GM12891 (cell line): ENCODE results near the gene APBA3.
A peak's percentile ranks its signal among the peaks of the same experiment; 100 is the strongest.

ENCODE experiments used
- DNase-seq: peaks from one replicate; pipeline ENCODE4 v3.0.0; 2011; ENCODE audit warnings: low spot score; ENCODE audit not compliant: insufficient read length
- FAIRE-seq: peaks from 2 replicates; lab custom pipeline; 2011; peaks lifted over from hg19 to GRCh38; lab: Jason Lieb, UNC
- PAX5 ChIP-seq: IDR thresholded peaks from 2 replicates; pipeline ENCODE4 v1.6.1; 2011; ENCODE audit warnings: low read length, moderate library complexity, mild to moderate bottlenecking; ENCODE audit not compliant: insufficient read depth, severe bottlenecking
- POLR2A ChIP-seq: IDR thresholded peaks from 2 replicates; pipeline ENCODE4 v1.6.1; 2011; ENCODE audit warnings: low read depth, low read length, control low read depth
- POLR2AphosphoS5 ChIP-seq: IDR thresholded peaks from 2 replicates; pipeline ENCODE4 v1.6.1; 2011; ENCODE audit warnings: low read depth, low read length, control low read depth
- POU2F2 ChIP-seq: IDR thresholded peaks from 2 replicates; pipeline ENCODE4 v1.6.1; 2011; ENCODE audit warnings: low read depth, mild to moderate bottlenecking, control low read depth, low read length, moderate library complexity
- SPI1 ChIP-seq: IDR thresholded peaks from 2 replicates; pipeline ENCODE4 v1.6.1; 2011; ENCODE audit warnings: low read depth, low read length, control low read depth
- TAF1 ChIP-seq: IDR thresholded peaks from 2 replicates; pipeline ENCODE4 v1.6.1; 2011; ENCODE audit warnings: low read depth, low read length, control low read depth

Gene APBA3

GRCh38 chr19:3751236-3751635 lies 10.3 kb downstream of the APBA3 start:
- no peak for DNase-seq
- FAIRE-seq, result no peak
- TF ChIP-seq SPI1 (no peak), POU2F2 (no peak), POLR2AphosphoS5 (no peak), PAX5 (no peak)

DNA sequence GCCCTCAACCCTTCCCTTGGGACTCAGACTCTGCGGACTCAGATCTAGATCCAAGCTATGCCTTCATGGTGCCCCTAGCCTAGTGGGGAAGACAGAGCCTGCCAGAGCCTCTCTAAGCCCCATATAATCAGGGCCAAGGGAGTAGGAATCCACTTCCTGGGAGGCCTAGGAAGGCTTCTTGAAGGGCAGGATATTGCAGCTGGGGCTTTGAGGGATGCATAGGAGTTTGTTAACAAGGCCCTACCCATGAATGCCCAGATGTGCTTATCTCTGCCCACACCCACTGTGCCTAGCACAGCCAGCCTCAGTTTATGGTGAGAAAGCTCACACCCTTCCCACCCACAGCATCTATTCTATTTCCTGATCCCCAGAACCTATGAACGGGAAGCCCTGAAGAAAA lies 11.3 kb downstream of the APBA3 start:
- DNase-seq (no peak), FAIRE-seq (no peak)
- TF ChIP-seq POLR2AphosphoS5 (no peak), SPI1 (no peak), POU2F2 (no peak), TAF1 (no peak), PAX5 (no peak), POLR2A (no peak)

DNA sequence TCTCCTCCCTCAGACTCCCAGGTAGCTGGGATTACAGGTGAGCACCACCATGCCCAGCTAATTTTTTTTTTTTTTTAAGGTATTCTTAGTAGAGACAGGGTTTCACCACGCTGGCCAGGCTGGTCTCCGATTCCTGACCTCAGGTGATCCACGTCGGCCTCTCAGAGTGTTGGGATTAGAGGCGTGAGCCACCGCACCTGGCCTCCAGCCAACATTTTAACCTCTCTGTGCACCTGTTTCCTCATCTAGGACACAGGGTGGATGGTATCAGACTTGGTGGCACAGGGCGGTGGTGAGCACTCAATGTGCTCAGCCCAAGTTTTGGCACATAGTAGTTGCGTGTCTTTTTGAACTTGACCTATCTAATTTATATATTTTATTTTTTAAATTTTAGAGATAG lies 12.5 kb downstream of the APBA3 start:
- no peak for FAIRE-seq
- DNase-seq, result no peak
- TF ChIP-seq SPI1, result no peak
- no peak for TF ChIP-seq TAF1
- no peak for TF ChIP-seq POLR2A
- TF ChIP-seq POLR2AphosphoS5, result no peak
- TF ChIP-seq POU2F2, result no peak
- TF ChIP-seq PAX5, result no peak

- TF ChIP-seq SPI1, result no peak
- TF ChIP-seq POLR2AphosphoS5, result no peak
- no peak for DNase-seq
- FAIRE-seq, result no peak
These were observed 15.0 kb downstream of the APBA3 start for GRCh38 chr19:3746371-3747056.

DNA sequence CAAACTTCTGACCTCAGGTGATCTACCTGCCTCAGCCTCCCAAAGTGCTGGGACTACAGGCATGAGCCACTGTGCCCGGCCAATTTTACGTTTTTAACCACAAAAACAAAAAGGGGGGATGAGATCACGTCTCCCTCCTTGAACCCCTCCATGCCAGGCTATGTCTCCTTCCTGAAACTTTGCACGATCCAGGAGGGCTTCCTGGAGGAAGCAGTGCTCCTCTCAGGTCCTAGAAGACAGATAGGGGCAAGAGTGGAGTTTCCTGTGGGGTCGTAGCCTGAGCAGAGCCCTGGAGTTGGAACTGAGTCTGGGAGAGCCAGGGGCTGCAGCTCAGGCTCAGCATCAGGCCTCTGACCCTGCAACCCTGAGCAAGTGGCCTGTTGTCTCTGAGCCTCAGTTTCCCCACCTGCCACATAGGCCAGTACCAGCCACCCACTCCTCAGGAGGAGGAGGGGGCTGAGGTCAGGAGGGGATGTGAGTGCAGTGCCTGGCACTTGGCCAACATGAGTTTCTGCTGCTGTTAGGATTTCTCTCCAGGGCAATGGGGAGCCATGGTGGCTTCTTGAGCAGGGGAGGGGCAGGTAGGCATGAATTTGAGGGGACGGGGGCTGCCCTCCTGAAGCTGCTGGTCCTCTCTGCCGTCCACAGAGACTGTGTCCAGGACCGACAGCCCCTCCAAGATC lies 16.0 kb downstream of the APBA3 start:
- no peak for DNase-seq
- FAIRE-seq, result no peak
- TF ChIP-seq TAF1, result no peak
- no peak for TF ChIP-seq PAX5
- TF ChIP-seq POU2F2, result no peak
- TF ChIP-seq SPI1, result no peak
- no peak for TF ChIP-seq POLR2A
- TF ChIP-seq POLR2AphosphoS5, result no peak

DNA sequence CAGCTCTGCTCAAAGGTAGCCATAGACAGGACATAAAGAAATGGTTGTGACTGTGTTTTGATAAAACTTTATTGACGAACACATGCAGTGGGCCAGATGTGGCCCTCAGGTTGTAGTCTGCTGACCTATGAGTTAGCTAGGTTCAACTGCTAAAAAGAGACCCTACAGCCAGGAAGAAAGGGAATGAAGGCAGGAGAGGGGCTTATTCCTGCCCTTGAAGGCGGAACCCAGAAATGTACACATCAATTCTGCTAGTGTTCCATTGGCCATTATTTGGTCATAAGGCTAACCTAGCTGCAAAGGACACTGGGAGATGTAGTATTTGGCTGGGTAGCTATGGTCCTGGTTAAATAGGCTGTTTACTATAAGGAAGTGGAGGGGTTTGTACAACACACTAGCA lies 18.0 kb downstream of the APBA3 start:
- TF ChIP-seq POLR2A (no peak), PAX5 (no peak)
- FAIRE-seq (peak; percentile 64), DNase-seq (no peak)

- FAIRE-seq, result no peak
- DNase-seq, result no peak
- TF ChIP-seq POU2F2 (no peak), POLR2AphosphoS5 (no peak), TAF1 (no peak), PAX5 (no peak), POLR2A (no peak), SPI1 (no peak)
These were observed 21.1 kb downstream of the APBA3 start for GRCh38 chr19:3740431-3740830.

GRCh38 chr19:3738477-3739220 lies 22.8 kb downstream of the APBA3 start:
- TF ChIP-seq TAF1, result no peak
- no peak for TF ChIP-seq PAX5
- no peak for TF ChIP-seq POLR2AphosphoS5
- TF ChIP-seq POU2F2, result no peak
- no peak for TF ChIP-seq POLR2A
- no peak for TF ChIP-seq SPI1
- DNase-seq (no peak), FAIRE-seq (no peak)

DNA sequence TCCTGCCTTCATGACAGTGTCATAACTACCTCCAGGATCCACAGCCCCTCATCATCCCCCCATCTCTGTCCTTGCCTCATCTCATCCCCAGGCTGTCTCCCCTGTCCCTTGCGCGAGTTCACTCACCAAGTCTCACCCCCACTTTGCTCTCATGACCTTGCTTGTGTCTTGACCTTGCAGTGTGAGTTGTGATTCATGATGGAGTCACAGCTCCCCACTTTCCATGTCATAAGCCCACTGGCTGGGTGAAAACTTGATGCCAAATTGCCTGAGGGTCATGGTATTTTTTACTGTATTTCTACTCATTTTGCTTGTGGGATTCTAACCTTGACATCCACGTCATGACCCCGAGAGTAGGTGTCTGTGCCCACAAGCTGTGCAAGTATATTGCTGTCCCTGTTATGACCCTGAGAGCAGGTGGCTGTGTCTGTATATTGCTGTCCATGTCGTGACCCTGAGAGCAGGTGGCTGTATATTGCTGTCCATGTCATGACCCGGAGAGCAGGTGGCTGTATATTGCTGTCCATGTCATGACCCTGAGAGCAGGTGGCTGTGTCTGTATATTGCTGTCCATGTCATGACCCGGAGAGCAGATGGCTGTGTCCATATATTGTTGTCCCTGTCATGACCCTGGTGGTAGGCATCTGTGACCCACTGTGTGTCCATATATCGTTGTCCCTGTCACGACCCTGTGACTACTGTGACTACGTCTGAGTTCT lies 23.8 kb downstream of the APBA3 start:
- DNase-seq (no peak), FAIRE-seq (no peak)
- no peak for TF ChIP-seq POLR2AphosphoS5
- no peak for TF ChIP-seq PAX5
- TF ChIP-seq POLR2A, result no peak
- TF ChIP-seq TAF1, result no peak
- TF ChIP-seq SPI1, result no peak
- no peak for TF ChIP-seq POU2F2

GRCh38 chr19:3736106-3736724 lies 25.3 kb downstream of the APBA3 start:
- TF ChIP-seq POU2F2, result no peak
- DNase-seq (no peak), FAIRE-seq (no peak)

- FAIRE-seq (no peak), DNase-seq (no peak)
- TF ChIP-seq SPI1, result no peak
- TF ChIP-seq POLR2AphosphoS5, result no peak
- TF ChIP-seq POLR2A, result no peak
- TF ChIP-seq PAX5, result no peak
- TF ChIP-seq POU2F2, result no peak
- TF ChIP-seq TAF1, result no peak
These were observed 27.2 kb downstream of the APBA3 start for GRCh38 chr19:3734310-3734600.
